Fibroblast of lung (primary cell): ENCODE data around the gene UNC79.

Source experiments
- CTCF ChIP-seq, 2 donors: IDR thresholded peaks in 1 of 2; conservative IDR thresholded peaks in 1 of 2; 1 replicate in 1 of 2; 2 replicates in 1 of 2; pipeline ENCODE4 v1.5.1; 2011 to 2012; ENCODE audit warnings: low read length in 2 of 2, control low read depth in 1 of 2, inconsistent platforms in 1 of 2, low read depth in 1 of 2, mild to moderate bottlenecking in 1 of 2
- EZH2 ChIP-seq: IDR thresholded peaks from 2 replicates; pipeline ENCODE4 v1.5.1; 2012; ENCODE audit warnings: low read length, control low read depth, mild to moderate bottlenecking; ENCODE audit errors: missing control alignments

GRCh38 chr14:93475471-93475870, 44.7 kb downstream of the UNC79 start:
- no peak for TF ChIP-seq CTCF (conservative IDR thresholded peaks at IDR 0.05 in 1 of 2, IDR thresholded peaks at IDR 0.05 in 1 of 2; ENCODE audit: low read depth in 1 of 2, low read length in 2 of 2)
- no peak for TF ChIP-seq EZH2
